GM18909 (cell line): Measurements from ENCODE around the gene NUTM1.
"Not testable (repeated sequence)": the region's sequence is repeated elsewhere in the genome, so short reads cannot be mapped to it uniquely, and the experiment has no call there.

Source experiments
- ATAC-seq: cut with Tn5 transposase; IDR thresholded peaks from one replicate; pipeline ENCODE4 v1.9.1; 2021; ENCODE audit warnings: mild to moderate bottlenecking; ENCODE audit not compliant: unreplicated experiment, poor library complexity

The NUTM1 gene

DNA sequence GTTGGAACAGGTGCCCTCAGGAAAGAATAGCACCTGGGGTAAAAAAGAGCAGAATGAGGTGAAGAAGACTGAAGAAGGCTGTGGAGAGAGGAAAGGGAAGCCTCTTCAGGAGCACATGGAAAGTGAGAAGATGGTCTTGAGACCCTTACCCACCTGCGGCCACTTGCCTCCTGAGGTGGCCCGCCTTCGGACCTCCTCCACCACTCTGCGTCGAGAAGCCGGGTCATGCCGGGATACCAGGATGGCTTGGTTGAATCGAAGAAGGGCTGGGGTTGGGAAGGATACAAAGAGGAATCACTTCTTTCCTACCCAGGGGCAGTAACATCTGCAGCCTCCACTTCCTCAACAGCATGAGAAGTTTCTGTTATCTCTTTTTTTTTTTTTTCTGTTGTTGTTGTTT is 20.9 kb downstream of the NUTM1 start:
- ATAC-seq, result no peak

DNA sequence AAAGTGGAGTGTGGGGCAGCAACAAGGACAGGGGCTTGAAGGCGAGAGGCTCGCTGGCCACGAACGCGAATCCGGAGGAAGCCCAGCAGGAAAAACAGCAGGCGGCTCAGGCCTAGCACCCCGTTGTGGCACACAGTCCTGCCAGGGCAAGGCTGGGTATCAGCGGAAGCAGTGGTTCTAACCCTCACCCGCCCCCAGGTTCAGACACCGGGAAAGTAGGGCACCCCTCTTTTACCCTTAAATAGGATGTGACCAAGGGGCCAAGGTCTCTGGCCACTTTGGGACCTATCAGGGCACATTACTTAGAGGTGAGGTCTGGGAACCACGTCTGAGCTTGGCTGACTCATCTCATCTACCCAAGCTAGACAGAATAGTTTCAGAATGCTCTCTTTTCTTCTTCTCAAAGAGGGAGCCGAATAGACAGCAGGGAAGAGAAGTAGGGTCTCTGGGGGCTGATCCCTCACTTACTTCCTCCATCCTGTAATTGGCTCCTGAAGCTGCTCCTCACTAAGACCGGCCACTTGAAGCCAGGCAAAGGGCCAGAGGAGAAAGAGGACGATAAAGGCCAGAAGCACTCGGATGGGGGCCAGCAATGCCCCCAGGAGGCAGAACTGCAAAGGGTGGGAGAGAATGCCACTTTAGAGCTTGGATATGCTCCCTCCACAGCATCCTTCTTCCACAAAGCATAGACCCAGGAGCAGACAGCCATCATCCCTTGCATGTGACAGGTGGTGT is 22.1 kb downstream of the NUTM1 start:
- ATAC-seq, result no peak

DNA sequence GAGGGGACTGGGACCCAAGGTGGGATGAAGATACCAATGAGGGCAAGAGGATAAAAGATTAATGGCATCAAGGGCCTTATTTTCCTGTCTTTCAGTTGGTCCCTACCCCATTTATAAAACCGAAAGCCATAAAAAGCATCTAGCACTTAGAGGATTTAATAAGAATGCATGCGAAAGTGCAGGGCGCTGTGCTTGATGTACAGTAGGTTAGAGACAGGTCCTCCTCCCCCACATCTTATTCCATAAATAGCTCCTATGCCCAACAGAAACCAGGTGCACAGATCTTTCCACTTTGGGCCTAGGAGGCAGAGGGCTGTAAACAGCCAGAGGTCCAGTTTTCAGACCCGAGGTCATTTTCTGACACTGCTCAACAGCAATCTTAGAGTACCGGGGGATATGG is 22.7 kb downstream of the NUTM1 start:
- no peak for ATAC-seq

DNA sequence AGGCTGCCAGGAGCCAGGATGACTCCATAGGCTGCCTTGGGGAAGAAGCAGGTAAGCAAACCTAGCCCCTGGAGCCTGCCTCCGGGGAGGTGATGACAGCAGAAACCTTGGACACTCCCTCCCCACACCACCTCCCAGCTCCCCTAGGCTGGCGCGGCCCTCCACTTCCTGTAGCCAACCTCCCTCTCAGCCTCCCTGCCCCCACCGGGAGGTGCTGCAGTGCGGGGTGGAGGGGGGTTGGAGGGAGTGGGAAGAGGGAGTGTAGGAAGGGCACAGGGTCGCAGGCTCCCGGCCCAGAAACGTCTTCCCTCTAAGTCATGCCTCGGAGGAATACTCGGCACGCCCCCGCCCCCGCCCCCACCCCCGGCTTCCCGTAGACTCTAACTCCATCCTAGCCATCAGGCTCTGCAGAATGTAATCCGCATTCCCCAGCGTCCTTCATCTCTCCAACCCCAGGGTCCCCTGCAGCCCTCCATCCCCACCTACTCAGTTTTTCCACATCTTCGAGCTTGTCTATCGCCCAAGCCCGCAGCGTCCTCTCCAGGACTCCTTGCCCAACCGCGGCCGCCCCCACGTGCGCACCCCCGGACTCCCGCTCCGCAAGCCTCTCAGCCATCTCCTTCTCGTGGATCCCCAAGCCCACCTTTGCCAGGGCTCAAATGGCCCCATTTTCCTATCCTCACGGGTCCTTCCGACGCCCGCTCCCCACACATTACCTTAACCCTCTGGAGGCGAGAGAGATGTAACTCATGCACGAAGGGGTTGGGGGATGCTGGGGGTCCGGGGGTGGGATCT is 23.4 kb downstream of the NUTM1 start:
- ATAC-seq, result no peak

DNA sequence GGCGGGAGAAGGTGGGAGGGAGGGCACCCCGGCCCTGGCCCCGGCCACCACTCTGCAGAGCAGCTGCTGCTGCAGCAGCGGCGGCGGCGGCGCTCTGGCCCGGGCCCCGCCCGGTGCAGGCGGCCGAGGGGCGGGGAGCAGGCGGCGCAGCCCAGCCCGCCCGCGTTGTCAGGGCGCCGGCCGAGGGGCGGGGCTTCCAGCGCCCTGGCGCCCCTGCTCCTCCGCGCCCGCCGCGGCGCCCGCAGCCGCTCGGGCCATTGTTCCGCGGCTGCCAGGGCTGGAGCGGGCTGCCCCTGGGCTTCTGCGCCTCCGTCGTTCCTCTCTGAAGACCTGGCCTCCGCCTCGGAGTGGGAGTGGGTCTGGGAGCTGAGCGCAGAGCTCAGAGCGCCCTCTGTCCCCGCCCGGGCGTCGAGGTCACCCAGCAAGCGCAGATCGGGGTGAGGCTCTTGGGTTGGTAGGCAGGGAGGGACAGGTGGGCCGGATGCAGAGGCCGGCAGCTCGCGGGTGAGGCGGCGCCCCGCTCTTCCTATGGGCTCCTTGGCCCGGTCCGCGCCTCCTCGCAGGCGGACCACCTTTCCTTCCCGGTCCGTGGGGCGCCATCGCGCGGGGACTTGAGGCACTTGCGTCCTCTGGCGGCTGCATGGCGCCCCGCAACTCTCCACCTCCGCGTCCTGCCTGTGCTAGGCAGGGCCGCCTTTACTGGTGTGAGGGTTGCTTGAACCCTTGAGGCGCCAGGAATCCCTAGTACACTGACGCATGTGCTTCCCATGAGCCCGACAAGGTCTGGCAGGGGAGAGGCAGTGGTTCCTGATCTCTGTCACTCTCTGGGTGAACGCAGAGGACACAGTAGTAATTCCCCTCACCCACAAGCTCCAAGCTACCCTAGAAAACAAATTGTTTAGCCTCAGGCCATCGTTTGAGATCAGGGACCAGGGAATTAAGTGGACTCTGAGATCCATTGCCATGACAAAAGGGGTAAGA is 24.3 kb downstream of the NUTM1 start, which contains the start of gene LPCAT4:
Gene LPCAT4 (minus strand): TSS at position 96 of the 981 bp plus-strand sequence. CDS start 96 bp downstream, outside the sequence.
- ATAC-seq, result peak; percentile 81

DNA sequence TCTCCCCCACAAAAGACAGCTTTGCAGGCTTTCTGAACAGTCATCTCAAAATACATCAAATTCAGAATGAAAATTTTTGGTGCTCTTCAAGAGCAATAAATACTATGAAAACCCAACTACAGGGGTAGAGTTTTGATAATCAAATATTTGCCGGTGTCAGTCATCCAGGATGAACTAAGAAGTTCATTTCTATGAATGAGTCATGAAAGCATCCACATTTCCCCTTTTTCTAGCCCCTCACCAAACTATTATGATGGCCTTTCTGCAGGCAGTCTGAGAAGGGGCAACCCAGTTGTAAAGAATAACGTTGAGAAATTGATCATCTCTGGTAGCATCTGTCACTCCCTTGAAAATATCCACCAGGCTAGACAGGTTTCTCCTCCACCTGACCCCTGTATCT is 27.0 kb downstream of the NUTM1 start:
- no peak for ATAC-seq

DNA sequence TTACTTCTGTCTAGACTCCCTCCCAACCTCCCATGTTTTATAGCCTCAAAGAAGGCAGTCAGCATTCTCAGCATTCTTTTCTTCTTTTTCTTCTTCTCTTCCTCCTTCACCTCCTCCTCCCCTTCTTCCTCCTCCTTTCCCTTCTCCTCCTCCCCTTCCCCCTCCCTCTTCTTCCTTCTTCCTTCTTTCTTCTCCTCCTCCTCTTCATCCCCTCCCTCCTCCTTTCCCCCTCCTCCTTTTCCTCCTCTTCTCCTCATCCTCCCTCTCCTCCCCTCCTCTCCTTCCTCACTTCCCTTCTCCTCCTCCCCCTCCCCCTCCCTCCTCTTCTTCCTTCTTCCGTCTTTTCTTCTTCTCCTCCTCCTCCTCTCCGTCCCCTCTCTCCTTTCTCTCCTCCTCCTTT is 27.5 kb downstream of the NUTM1 start:
- no peak for ATAC-seq

DNA sequence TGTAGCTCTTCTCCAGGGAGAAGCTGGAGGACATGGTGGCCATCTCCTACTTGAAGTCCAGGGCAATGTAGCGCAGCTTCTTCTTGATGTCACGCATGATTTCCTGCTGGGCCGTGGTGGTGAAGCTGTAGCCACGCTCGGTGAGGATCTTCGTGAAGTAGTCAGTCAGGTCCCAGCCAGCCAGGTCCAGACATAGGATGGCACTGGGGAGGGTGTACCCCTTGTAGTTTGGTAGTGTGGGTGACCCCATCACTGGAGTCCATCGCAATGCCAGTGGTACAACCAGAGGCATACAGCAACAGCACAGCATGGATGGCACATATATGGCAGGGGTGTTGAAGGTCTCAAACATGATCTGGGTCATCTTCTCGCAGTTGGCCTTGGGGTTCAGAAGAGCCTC is 30.8 kb downstream of the NUTM1 start:
- no peak for ATAC-seq

DNA sequence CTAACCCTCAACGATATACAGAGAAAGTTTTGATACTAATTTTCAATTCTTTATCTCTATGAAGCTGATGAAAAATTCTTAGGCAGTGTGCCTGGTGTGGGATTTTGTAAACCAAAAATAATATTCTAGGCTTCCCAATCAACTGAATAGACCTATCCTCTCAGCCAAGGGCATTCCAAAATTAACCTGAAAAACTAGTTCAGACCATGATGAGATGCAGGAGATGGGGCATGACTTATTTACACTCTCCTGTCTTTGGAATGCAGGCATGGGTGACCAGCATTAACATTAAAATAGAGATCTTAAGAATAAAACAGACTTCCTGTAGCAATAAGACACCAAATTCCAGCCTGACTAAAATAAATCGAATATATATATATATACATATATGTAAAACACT is 31.7 kb downstream of the NUTM1 start:
- no peak for ATAC-seq

DNA sequence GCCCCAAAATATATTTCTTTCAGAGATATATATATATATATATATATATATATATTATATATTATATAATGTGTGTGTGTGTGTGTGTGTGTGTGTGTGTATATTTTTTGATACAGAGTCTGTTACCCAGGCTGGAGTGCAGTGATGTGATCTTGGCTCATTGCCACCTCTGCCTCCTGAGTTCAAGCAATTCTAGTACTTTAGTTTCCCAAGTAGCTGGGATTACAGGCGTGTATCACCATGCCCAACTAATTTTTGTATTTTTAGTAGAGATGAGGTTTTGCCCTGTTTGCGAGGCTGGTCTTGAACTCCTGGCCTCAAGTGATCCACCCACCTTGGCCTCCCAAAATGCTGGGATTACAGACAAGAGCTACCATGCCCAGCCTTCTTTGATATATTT is 32.4 kb downstream of the NUTM1 start:
- ATAC-seq, result not testable (repeated sequence)

DNA sequence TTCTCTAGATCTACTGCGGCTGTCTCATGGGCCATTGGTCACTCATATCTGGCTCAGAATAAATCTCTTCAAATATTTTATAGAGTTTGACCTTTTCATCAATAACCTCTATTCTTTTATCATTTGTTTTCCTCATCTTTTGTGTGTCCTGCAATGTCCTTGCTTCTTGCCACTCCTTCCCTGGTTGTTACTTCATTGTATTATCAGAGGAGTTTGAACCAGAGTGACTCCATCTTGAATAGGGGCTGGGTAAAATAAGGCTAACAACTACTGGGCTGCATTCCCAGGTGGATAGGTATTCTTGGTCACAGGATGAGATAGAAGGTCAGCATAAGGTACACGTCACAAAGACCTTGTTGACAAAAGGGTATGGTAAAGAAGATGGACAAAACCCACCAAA is 33.7 kb downstream of the NUTM1 start:
- no peak for ATAC-seq

DNA sequence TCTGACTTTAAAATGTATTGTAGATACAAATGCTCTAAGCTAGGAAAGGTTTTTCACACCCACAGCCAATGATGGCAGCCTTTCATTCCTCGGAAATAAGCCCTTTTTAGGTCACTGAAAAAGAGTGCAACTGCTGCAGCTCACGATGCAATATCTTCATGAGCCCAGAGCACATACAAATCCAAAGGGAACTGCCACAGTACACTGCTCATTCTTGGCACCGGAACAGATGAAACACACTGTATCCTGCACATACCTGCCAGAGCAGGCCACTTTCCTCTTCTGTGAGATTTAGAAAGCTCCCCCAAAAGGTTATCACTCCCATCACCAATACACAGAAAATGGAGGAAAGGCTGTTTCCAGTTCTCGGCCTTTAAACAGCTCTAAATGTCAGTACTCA is 37.4 kb downstream of the NUTM1 start:
- not testable (repeated sequence) for ATAC-seq

DNA sequence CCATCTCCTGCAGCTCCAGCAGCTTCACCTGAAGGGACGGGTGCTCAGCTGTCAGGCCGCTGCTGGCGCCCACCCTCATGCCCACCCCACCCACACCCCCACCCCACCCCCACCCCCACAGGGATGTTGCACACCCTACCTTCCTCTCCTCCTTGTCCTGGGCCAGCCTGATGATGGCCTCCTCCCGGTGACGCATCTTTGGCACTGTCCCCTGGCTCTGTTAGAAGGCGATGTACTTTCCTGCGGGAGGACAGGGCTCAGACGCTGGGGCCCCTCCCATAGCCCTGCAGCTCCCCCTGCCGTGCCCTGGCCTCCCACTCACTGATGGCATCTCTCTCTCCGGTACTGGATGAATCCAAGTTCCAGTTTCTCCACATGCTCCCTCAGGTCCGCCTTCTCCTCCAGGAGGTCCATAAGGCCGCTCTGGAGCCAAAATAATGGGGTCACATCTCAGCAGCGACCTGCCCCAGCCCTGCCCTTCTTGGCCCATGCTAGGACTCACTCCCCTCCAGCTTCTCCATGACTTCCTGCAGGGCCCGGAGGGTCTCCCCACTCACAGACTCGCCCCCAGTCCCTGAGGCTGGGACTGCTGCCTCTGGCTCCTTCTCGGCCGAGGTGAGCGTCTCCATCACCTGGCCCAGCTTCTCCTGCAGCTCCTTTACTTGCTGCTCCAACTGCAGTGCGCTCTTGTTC is 38.9 kb downstream of the NUTM1 start:
- ATAC-seq, result not testable (repeated sequence)

DNA sequence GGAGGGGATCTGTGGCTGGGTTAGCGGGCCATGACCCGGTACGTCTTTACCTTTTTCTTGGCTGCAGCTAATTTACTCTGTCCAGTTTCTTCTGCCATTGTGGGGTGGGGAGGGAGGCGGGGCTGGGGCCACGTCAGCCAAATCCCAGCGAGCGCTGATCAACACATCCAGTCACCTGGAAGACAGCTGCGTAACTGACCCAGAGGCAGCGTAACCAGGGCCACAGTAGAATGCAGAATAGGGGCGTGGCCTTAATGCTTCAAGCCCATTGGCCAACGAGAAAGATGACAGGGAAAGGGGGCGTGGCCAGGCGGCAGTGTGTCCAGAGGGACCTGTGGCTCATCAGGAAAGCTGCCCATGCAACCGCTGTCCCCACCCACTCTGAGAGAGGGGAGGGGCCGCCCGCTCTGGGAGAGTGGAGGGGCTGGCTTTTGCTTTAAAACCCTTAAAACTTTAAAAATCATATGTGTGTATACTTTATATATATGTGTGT is 46.5 kb downstream of the NUTM1 start:
- not testable (repeated sequence) for ATAC-seq

DNA sequence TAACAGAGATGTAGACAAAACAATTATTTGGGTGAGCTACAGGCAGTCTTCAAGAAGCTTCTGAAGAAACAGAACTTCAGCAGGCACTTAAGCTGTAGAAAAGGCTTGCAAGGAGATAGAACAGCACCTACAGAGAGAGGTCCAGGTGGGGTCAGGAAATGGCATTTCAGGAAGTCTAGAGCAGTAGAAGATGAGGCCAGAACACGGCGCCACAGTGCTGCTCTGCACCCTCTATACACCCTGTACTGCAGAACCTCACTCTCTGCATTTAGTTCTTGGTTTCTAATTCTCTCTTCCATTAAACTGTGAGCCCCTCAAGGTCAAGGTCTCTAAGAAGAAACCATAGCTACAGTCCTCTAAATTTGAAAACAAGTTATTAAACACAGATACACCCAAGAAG is 49.9 kb downstream of the NUTM1 start:
- not testable (repeated sequence) for ATAC-seq

DNA sequence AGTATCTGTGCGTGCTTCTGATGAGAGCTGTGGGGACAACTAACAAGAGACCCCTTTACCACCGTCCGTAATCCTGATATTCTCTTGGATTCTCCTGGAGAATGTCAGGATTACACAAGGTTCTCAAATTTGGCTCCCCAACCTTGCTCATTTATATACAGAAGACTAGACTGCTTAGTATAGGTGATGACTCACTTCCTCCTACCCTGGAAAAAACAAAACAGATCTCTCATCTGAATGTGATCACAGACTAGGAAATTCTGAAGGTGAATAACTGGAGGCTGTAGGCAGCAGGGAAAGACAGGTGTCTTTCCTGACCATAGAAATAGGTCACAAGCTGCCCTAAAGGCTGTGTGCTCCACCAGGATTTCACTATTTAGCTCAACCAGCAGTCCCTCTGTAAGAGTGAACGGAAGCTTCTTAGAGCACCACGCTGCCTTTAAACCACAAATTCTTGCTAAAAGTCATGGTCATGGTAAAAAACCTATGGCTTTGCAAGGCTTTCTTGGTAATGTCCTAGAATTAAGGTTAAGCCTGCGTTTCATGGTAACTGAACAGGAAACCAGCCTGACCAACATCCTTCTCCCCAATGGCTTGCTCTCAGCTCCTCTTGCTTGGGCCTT is 54.6 kb downstream of the NUTM1 start:
- not testable (repeated sequence) for ATAC-seq

DNA sequence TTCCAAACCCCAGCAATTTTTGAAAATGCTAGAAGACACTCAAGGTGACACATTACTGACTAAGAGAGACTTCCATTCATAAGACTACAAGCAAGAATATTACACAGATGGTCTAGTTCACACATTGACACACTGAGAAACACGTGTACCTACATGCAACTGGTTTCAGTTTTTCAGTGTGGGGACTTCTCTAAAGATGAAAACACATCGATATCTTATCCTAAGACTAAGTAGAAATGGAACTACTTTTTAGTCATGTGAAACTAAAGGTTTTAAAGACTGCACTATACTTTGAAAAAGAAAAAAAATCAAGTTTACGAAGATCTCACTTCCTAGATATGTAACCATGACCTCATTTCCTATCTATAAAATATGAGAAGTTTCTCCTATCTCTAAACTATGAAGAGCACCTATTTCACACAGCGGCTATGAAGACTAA is 60.1 kb downstream of the NUTM1 start:
- ATAC-seq, result peak; percentile 60

DNA sequence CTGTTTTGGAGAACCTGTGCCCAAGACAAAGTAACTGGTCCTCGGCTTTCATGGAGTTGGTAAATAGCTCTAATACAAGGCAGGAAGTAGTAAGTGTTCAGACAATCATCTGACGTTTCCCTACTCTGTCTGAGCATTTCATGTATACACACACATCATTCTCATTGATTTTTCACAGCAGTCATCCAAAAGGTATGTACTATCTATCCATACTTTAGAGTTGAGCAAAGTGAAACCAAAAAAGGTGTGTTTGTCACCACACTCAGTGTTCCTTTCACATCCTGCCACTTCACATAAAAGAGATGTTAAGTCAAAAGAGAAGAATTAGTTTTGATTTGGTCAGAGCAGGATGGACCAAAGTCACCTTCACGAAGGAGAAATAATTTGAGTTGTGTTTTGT is 60.8 kb downstream of the NUTM1 start:
- ATAC-seq, result peak; percentile 62
